CD1c-positive myeloid dendritic cell (primary cell): ENCODE results near the gene MDH1B.
"Not testable (repeated sequence)": the region's sequence is repeated elsewhere in the genome, so short reads cannot be mapped to it uniquely, and the experiment has no call there.

ENCODE experiments used
- DNase-seq: peaks from one replicate; pipeline ENCODE4 v3.0.0-alpha.2; 2016; ENCODE audit errors: extremely low spot score

The MDH1B gene

GRCh38 chr2:206766057-206766930 is 1.2 kb upstream of the MDH1B start:
- no peak for DNase-seq

- DNase-seq = no peak
Measured at GRCh38 chr2:206764673-206765241, 371 bp downstream of the MDH1B start.

DNA sequence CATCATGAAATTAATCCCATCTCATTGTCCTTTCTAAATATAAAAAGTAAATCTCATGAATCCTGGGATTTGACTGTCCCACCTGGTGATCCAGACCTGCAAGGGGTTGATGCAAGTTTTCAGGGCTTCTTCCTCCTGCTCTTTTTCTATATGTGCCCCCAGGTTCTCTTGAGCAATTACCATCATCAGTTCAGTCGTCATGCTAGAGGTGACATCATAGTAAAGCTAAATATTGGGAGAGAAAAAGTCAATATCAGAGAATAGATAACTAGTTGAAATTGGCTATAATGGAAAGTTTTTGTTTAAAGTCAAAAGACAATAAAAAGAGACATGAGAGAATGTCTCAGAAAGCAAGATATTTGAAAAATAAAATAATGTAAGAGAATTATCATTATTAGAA is 8.3 kb downstream of the MDH1B start:
- DNase-seq = no peak

GRCh38 chr2:206740800-206741199 is 24.3 kb downstream of the MDH1B start:
- no peak for DNase-seq

- DNase-seq = no peak
Measured at GRCh38 chr2:206739271-206739670, 25.9 kb downstream of the MDH1B start.

DNA sequence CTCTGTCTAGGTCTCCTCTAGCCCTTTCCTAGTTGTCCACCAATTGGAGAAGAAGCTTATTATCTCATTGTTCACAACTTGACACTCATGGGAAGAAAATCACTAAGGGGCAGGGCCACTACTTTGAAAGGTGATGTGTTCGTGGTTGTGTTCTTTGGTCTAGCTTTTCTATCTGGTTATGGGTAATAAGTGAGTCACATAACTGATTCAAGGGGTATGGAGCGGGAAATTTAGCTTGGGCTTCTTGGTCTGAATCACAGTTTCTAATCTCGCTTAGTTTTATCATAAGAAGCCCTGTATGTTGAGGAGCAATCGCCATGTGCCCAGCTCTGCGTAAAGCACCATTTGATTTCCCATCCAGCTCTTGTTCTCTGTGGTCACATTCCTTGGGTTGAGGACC is 28.2 kb downstream of the MDH1B start:
- DNase-seq = no peak

GRCh38 chr2:206733341-206733740 is 31.8 kb downstream of the MDH1B start:
- DNase-seq = no peak

- DNase-seq = peak; percentile 56
Measured at GRCh38 chr2:206728277-206729199, 36.6 kb downstream of the MDH1B start.

DNA sequence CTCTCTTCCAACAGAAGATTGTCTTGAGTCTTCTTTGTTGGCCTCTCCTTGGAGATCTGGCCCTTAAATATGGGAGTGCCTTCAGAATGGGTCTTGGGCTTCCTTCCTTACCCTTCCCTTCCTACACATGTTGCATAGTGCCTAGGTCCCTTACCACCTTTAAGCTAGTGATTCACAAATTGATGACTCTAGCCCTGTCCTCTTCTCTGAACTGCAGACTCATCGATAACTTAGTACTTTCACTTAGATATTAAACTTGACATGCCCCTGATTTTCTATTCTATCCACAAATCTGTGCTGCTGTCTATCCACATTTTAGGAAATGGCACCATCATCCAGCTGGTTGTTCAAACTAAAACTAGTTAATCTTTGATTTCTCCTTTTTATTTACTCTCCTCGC is 37.8 kb downstream of the MDH1B start:
- no peak for DNase-seq

GRCh38 chr2:206723288-206723687 is 41.8 kb downstream of the MDH1B start:
- DNase-seq = no peak

DNA sequence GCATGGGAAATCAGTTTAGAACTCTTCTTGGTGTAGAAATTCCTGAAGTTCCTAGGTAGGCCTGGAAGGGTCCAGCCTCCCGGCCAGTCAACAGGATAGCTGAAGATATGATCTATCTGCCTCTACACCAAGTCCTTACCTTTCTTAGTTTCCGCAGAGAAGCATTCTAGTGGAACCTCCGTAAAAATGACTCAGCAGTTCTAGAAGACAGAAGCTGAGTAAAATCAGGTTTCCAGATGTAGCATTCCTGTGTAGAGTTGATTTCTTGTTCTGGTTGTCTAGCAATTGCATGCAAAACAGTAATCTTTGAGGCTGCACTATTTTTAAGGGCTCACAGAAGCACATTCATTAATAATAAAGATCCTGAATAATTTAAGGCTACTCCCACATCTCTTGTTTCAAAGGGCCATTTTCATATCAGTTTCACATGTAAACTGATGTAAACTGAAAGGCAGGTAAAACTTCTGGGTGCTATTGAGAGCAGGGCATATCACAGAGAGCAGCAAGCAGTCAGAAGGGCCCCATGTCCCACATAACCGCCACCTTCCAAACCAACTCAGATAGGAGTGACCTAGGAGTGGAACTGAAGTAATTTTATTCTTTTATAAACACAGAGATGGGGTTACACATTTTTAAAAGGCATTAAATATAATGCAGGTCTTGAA is 43.7 kb downstream of the MDH1B start:
- DNase-seq = no peak

DNA sequence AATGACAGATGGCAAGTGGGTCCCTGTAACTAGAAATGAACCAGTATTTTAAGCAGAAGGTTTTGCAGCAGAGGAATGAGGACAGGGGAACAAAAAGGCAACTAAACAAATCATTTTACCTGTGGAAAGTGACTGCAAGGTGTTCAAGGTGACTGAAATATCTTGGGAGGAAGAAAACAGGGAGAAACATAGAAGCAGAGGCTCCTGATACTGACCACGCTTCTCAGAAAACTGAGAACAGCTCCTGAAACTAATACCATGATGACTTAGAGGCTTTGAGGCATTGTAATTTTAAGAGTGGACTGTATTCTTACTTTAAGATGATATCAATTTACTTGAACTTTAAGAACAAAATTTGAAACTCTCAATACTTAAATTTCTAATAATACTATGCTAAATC is 46.8 kb downstream of the MDH1B start, which contains the start of gene DYTN:
TSS of gene DYTN (minus strand) at position 101 of the 400 bp plus-strand sequence. CDS start 117 bp downstream, outside the sequence.
- no peak for DNase-seq

- no peak for DNase-seq
Measured at GRCh38 chr2:206716623-206717022, 48.5 kb downstream of the MDH1B start.

GRCh38 chr2:206715183-206715582 is 49.9 kb downstream of the MDH1B start:
- not testable (repeated sequence) for DNase-seq

- DNase-seq = peak; percentile 63
Measured at GRCh38 chr2:206713746-206714145, 51.4 kb downstream of the MDH1B start.

DNA sequence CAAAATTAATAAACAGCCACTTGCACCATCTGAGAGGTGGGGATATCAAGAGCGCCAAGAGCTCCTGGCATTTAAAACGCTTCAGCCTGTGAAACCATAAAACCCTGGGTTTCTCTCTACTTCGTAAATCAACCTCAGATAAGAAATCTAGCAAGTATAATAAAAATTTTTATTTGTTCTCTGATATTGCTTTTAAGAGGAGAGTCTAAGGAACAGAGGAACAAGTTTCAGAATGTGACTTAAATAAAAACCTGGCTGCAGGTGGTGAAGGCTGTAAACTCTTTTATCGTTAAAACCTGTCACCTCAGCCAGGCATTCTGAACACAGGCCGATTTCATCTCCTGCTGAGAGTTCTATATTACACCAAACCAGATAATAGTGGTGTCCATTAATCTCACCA is 56.8 kb downstream of the MDH1B start:
- no peak for DNase-seq

- DNase-seq = no peak
Measured at GRCh38 chr2:206707164-206707701, 57.9 kb downstream of the MDH1B start.

GRCh38 chr2:206701952-206702605 is 63.0 kb downstream of the MDH1B start:
- DNase-seq = no peak

GRCh38 chr2:206700156-206700555 is 65.0 kb downstream of the MDH1B start:
- DNase-seq = peak; percentile 46

DNA sequence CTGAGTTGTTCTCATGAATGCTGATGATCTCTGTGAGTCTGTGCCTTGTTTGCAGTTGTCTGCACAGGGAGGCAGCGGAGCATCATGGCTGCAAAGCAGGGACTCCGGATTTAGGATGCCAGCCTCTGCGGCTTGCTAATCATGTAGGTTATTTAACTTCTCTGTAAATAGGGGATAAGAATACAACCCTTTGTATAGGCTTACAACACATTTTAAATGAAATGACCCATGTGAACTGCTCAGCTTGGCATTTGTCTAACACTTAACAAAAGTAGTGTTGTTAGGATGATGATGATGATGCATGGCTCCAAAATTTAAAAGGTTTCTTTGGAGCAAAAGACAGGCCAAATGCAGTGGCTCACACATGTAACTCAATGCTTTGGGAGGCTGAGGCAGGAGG is 66.3 kb downstream of the MDH1B start:
- DNase-seq = no peak

DNA sequence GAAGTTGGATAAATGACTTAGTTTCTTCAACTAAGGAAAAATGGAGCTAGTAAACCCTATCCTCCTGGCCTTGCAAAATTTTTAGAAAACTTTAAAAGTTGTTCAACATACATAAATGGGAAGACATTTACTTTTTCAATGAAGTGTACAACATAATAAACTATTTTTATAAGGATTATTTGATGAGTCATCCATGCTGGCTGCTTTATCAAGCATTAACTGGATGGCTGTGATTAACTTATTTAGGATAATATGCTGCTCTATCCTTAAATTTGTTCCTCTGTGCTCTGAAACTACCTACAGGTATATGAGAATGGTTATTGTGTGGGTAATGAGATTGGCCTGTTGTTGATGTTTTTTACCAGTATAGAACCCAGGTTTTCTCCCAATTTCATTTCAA is 68.2 kb downstream of the MDH1B start:
- DNase-seq = no peak
